ENCODE results near the gene SLC5A2.
A peak's percentile ranks its signal among the peaks of the same experiment; 100 is the strongest.
"Not testable (repeated sequence)": the region's sequence is repeated elsewhere in the genome, so short reads cannot be mapped to it uniquely, and the experiment has no call there.

The SLC5A2 gene

GRCh38 chr16:31537362-31538242 is 54.7 kb downstream of the SLC5A2 start:
- Mint-ChIP-seq H3K9me3 (peaks cover 13% of the 10 kb centered on the region), H3K4me3 (peak overlapping the region; percentile 29 to 63 (median 46)), H3K4me1 (no peaks in the 10 kb centered on the region), H3K27ac (no peak overlapping the region), H3K36me3 (ENCODE audit: low read depth) (no peaks in the 10 kb centered on the region), H3K27me3 (ENCODE audit: low read depth) (peaks cover 16% of the 10 kb centered on the region)
- TF ChIP-seq CTCF (IDR thresholded peaks at IDR 0.05; ENCODE audit: unreplicated experiment in 3 of 3), result no peak

DNA sequence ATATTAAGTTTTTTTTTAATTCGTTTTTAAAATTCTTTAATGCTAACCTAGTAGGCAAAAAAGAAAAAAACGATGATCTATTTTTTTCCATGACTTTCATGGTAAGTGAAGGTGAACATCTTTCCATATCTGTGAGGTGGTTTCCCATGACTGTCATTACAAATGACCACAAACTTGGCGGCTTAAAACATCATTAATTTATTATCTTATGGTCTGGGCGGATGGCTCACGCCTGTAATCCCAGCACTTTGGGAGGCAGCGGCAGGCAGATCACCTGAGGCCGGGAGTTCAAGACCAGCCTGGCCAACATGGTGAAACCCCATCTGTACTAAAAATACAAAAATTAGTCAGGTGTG is 55.3 kb downstream of the SLC5A2 start:
- H3K9me3 Mint-ChIP-seq, result peaks cover 13% of the 10 kb centered on the region

GRCh38 chr16:31539762-31540161 is 56.8 kb downstream of the SLC5A2 start:
- H3K4me1 Mint-ChIP-seq; H3K27ac Mint-ChIP-seq; H3K36me3 Mint-ChIP-seq (ENCODE audit: low read depth); H3K4me3 Mint-ChIP-seq: not testable (repeated sequence)
- Mint-ChIP-seq H3K9me3 (peaks cover 16% of the 10 kb centered on the region), H3K27me3 (ENCODE audit: low read depth) (peaks cover 16% of the 10 kb centered on the region)

More for the DNA sequence above, 55.3 kb downstream of the SLC5A2 start:
- H3K4me3 Mint-ChIP-seq; H3K4me1 Mint-ChIP-seq; H3K27ac Mint-ChIP-seq; H3K36me3 Mint-ChIP-seq (ENCODE audit: low read depth): not testable (repeated sequence)
- peaks cover 16% of the 10 kb centered on the region for H3K27me3 Mint-ChIP-seq (ENCODE audit: low read depth)
